Skeletal muscle tissue (tissue), 4 donors: ENCODE results near the gene CD3E. TPM values are rescaled to one million over a fixed set of nuclear protein-coding genes. Genes with fewer than 3 reads are reported as not detected.
A peak's percentile ranks its signal among the peaks of the same experiment; 100 is the strongest.

Source experiments
- H3K27ac ChIP-seq: one replicate; pipeline ENCODE4 v1.7.0; 2013; ENCODE audit warnings: mild to moderate bottlenecking, low read depth, low read length, inconsistent platforms
- H3K27me3 ChIP-seq, 3 donors: one replicate each; pipeline ENCODE4 v1.7.0; 2013; ENCODE audit warnings: low read length in 3 of 3; ENCODE audit not compliant: control insufficient read depth in 3 of 3, insufficient read depth in 3 of 3
- H3K36me3 ChIP-seq, 3 donors: one replicate each; pipeline ENCODE4 v1.7.0; 2013; ENCODE audit warnings: low read length in 3 of 3; ENCODE audit not compliant: control insufficient read depth in 3 of 3, insufficient read depth in 3 of 3
- H3K4me1 ChIP-seq, 3 donors: one replicate each; pipeline ENCODE4 v1.7.0; 2013; ENCODE audit warnings: low read length in 3 of 3, mild to moderate bottlenecking in 3 of 3; ENCODE audit not compliant: control insufficient read depth in 3 of 3, insufficient read depth in 3 of 3
- H3K4me3 ChIP-seq, 3 donors: one replicate each; pipeline ENCODE4 v1.7.0; 2013; ENCODE audit warnings: low read length in 3 of 3
- H3K9ac ChIP-seq, 3 donors: one replicate each; pipeline ENCODE4 v1.7.0; 2013; ENCODE audit warnings: low read length in 3 of 3, mild to moderate bottlenecking in 3 of 3, moderate library complexity in 2 of 3, low read depth in 1 of 3
- H3K9me3 ChIP-seq, 3 donors: one replicate each; pipeline ENCODE4 v1.7.0; 2013; ENCODE audit warnings: low read length in 3 of 3; ENCODE audit not compliant: control insufficient read depth in 3 of 3
- total RNA-seq: library from RNA; depleted of rRNA; stranded (reverse); fragments of >200 nt; gene quantifications from one replicate; pipeline ENCODE4 v1.2.3, GENCODE V29; 2014
- donor health status: Osteomylitis.

CD3E gene
- total RNA-seq, 1 donor from 2014 or later, result not detected

DNA sequence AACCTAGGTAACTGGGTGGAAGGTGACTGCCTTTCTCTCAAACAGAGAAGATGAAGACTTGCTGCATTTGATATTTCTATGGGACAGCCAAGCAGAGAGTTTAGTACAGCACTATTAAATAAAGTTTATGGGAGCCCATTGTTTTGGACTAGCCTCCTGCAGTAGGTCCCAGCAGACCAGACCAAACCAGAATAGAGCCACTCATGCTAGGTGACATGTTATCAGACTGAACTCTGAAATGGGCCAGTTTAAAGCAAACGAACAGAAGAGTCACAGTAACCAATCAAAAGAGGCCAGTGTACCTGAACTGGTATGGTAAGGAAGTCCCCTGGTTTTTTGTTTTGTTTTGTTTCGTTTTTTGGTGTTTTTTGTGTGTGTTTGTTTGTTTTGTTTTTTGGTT is 32.5 kb upstream of the CD3E start:
- H3K27me3 ChIP-seq, result peaks cover 7 to 16% (median 11%) of the 10 kb centered on the region in 3 donors
- H3K4me3 ChIP-seq, result no peak overlapping the region
- H3K9me3 ChIP-seq, result no peaks in the 10 kb centered on the region
- no peaks in the 10 kb centered on the region for H3K4me1 ChIP-seq
- no peaks in the 10 kb centered on the region for H3K36me3 ChIP-seq
- H3K9ac ChIP-seq, result no peak overlapping the region
- no peak overlapping the region for H3K27ac ChIP-seq

DNA sequence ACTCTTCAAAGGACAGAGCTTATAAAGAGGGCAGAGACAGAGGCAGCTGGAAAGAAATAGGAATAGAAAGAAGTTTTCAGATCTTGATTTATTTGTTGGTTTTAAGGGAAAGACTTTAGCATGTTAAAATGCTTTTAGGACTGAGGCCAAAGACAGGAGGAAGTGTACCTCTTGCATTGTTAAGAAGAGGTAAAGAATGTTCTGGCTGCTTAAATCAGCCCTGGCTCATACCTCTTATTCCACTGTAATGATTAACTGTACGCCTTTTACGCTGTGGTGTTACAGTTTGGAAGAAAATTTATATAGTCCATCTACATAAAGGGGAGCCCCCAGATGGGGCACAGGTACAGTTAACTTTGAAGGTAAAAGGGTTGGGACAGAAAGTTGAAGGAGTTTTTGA is 30.3 kb upstream of the CD3E start:
- Histone ChIP-seq H3K27me3 (peaks cover 7 to 16% (median 11%) of the 10 kb centered on the region in 3 donors), H3K27ac (peak overlapping the region; percentile 48)

DNA sequence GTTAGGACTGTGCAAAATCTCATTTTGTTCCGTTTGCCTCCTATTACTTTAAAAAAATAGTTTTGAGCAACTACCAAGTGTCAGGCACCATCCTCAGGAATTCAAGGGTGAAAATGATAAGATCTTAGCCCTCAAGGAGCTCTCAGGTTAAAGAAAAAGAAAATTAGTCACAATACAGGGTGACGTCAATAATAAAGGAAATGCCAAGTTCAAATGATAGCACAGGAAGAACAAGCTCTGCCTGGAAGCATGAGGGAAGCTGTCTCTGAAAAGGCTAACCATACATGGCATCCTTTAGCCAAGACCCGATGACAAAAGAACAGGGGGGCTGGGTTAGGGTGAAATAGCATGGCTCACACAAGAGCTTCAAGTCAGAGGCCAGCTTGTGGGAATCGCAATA is 29.4 kb upstream of the CD3E start:
- no peaks in the 10 kb centered on the region for H3K36me3 ChIP-seq
- H3K27me3 ChIP-seq, result peaks cover 5 to 17% (median 11%) of the 10 kb centered on the region in 3 donors
- no peak overlapping the region for H3K9ac ChIP-seq
- H3K9me3 ChIP-seq, result no peaks in the 10 kb centered on the region
- H3K4me3 ChIP-seq, result no peak overlapping the region
- no peaks in the 10 kb centered on the region for H3K4me1 ChIP-seq
- H3K27ac ChIP-seq, result peak overlapping the region; percentile 54

More for the DNA sequence above, 30.3 kb upstream of the CD3E start:
- no peak overlapping the region for H3K4me3 ChIP-seq
- H3K9me3 ChIP-seq, result no peaks in the 10 kb centered on the region
- H3K9ac ChIP-seq, result no peak overlapping the region
- no peaks in the 10 kb centered on the region for H3K36me3 ChIP-seq
- no peaks in the 10 kb centered on the region for H3K4me1 ChIP-seq

DNA sequence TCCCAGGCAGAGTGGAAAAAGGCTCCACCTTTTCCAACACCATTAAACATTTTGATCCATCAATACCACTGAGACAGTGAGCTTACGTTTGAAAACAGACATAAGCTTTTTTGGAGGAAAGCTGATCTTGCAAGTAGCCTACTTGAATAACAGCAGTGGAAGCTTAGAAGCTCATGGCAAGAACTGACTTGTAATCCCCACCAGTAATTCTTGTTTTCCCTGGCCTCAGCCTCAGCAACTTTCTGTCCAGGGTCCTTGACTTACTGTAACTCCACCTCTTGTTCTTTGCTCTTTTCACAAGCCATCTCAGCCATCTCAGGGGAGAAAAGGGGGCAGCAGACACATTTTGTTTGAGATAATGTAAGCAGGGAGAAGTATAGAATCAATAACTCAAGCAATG is 28.1 kb upstream of the CD3E start:
- H3K9me3 ChIP-seq, result no peaks in the 10 kb centered on the region
- H3K27me3 ChIP-seq, result peaks cover 5 to 17% (median 11%) of the 10 kb centered on the region in 3 donors
- no peak overlapping the region for H3K27ac ChIP-seq
- H3K36me3 ChIP-seq, result no peaks in the 10 kb centered on the region
- no peak overlapping the region for H3K4me3 ChIP-seq
- H3K4me1 ChIP-seq, result no peaks in the 10 kb centered on the region
- no peak overlapping the region for H3K9ac ChIP-seq

DNA sequence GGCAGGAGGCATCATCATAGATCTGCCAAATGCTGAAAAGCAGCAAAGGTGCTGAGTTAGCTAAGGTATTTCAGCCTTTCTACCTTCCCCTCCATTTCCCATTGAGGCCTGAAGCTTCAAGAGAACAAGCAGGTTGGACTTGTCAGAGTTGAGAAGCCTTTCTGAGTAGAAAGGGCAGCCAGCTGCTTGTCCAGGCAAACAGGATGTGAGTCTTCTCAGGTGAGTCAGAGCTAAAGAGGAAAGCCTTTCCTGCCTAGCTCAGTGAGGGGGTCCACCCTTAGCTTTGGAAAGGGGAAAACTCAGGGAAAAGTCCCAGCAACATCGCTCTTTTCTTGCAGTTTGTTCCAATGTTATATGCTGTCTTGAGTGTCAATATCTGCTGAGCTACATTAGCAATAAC is 27.2 kb upstream of the CD3E start:
- H3K27ac ChIP-seq, result peak overlapping the region; percentile 23
- H3K27me3 ChIP-seq, result peaks cover 5 to 17% (median 11%) of the 10 kb centered on the region in 3 donors
- no peaks in the 10 kb centered on the region for H3K9me3 ChIP-seq
- H3K4me3 ChIP-seq, result no peak overlapping the region
- H3K36me3 ChIP-seq, result no peaks in the 10 kb centered on the region
- no peak overlapping the region for H3K9ac ChIP-seq
- H3K4me1 ChIP-seq, result no peaks in the 10 kb centered on the region

DNA sequence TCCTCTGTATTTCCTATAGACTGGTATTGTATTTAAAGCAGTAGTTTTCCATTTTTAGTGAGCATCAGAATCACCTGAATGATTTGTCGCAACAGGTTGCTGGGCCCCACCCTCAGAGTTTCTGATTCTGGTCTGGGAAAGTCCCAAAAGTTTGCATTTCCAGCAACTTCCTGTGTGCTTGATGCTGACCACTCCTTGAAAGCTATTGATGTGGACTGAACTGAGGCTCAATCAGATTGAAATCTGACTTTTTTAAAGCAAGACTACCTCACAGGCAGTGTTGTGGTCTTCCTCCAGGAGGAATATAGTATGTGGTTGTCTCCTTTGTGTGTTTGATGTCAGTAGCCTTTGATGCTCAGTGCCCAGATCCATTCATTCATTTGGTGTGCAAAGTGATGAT is 23.2 kb upstream of the CD3E start:
- Histone ChIP-seq H3K36me3 (no peaks in the 10 kb centered on the region), H3K27ac (no peak overlapping the region), H3K27me3 (peaks cover 0 to 7% (median 2%) of the 10 kb centered on the region in 3 donors), H3K9ac (no peak overlapping the region), H3K9me3 (no peaks in the 10 kb centered on the region), H3K4me1 (no peaks in the 10 kb centered on the region), H3K4me3 (no peak overlapping the region)

DNA sequence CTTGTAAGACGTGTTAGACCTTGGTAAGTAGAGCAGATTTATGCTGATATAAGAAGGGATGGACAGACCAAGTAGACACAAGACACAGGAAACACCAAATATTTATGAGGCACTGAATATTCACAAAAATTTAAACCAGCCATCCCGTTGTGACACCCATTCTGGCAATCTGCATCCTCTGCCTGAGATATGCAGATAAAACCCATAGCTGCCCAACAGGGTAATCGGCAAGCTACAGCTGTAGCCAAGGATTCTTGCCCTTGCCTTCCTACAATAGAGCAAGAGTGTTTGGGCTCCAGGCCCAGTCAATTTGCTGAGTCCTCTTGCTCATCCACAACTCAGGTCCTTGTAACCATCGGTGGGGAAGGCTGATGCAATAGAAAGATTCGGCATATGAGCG is 21.9 kb upstream of the CD3E start:
- no peak overlapping the region for H3K9ac ChIP-seq
- no peaks in the 10 kb centered on the region for H3K36me3 ChIP-seq
- H3K9me3 ChIP-seq, result no peaks in the 10 kb centered on the region
- H3K27me3 ChIP-seq, result peaks cover 0 to 4% (median 0%) of the 10 kb centered on the region in 3 donors
- H3K27ac ChIP-seq, result no peak overlapping the region
- H3K4me1 ChIP-seq, result no peaks in the 10 kb centered on the region
- no peak overlapping the region for H3K4me3 ChIP-seq

DNA sequence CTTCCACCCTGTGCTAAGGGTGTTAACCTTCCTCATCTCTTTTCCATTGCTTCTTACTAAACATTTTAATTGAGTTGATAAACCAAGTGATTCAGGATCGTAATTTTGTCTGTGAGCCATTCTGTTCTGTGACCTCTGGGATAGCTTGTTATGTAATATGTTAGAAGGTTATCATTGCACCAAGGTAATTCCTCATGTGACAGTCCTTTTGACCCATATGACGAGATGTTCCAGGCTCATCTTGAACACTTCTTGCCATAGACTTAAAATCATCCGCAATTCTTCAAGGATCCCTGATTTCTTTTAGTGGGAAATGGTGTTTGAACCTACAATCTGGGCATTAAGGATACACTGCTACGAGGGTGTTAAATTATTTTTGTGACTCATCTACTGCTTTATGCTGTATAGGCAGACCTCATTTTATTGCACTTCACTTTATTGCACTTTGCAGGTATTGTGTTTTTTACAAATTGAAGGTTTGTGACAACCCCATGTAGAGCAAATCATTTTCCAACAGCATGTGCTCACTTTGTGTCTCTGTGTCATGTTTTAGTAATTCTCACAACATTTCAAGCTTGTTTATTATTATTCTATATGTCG is 21.4 kb upstream of the CD3E start:
- H3K9me3 ChIP-seq, result no peaks in the 10 kb centered on the region
- no peak overlapping the region for H3K4me3 ChIP-seq
- H3K36me3 ChIP-seq, result no peaks in the 10 kb centered on the region
- no peak overlapping the region for H3K9ac ChIP-seq
- H3K4me1 ChIP-seq, result no peaks in the 10 kb centered on the region
- no peak overlapping the region for H3K27ac ChIP-seq
- H3K27me3 ChIP-seq, result peaks cover 0 to 4% (median 0%) of the 10 kb centered on the region in 3 donors

DNA sequence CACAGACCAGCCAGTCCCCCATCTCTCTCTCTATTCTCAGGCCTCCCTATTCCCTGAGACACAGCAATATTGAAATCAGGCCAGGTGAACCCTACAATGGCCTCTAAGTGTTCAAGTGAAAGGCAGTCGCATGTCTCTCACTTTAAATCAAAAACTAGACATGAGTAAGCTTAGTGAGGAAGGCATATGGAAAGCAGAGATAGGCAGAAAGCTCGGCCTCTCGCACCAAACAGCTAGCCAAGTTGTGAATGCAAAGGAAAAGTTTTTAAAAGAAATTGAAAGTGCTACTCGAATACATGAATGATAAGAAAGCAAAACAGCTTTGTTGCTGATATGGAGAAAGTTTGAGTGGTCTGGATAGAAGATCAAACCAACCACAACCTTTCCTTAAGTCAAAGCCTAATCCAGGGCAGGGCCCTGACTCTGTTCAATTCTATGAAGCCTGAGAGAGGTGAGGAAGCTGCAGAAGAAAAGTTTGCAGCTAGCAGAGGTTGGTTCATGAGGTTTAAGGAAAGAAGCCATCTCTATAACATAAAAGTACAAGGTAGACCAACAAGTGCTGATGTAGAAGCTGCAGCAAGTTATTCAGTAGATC is 20.7 kb upstream of the CD3E start:
- Histone ChIP-seq H3K9ac (no peak overlapping the region), H3K9me3 (no peaks in the 10 kb centered on the region), H3K4me3 (no peak overlapping the region), H3K27ac (no peak overlapping the region), H3K4me1 (no peaks in the 10 kb centered on the region), H3K36me3 (no peaks in the 10 kb centered on the region), H3K27me3 (peaks cover 0 to 4% (median 0%) of the 10 kb centered on the region in 3 donors)

DNA sequence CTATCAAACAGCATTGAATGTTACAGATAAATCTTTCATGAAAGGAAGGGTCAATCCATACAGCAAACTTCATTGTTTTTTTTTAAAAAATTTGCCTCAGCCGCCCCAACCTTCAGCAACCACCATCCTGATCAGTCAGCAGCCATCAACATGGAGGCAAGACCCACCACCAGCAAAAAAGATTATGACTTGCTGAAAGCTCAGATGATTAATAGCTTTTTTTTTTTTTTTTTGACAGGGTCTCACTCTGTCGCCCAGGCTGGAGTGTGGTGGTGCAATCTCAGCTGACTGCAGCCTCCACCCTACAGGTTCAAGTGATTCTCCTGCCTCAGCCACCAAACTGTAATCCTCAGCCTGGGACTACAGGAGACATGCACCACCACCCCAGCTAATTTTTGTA is 18.0 kb upstream of the CD3E start:
- peaks cover 0 to 2% (median 0%) of the 10 kb centered on the region in 3 donors for H3K27me3 ChIP-seq
- H3K4me3 ChIP-seq, result no peak overlapping the region
- H3K4me1 ChIP-seq, result no peaks in the 10 kb centered on the region
- no peak overlapping the region for H3K27ac ChIP-seq
- H3K9me3 ChIP-seq, result no peaks in the 10 kb centered on the region
- H3K36me3 ChIP-seq, result no peaks in the 10 kb centered on the region
- H3K9ac ChIP-seq, result no peak overlapping the region
